RWPE2 (cell line): ENCODE data around the gene APOE.
"Not testable (repeated sequence)": the region's sequence is repeated elsewhere in the genome, so short reads cannot be mapped to it uniquely, and the experiment has no call there.

Experiments
- ATAC-seq: fragments of 200-7000 bp; cut with Tn5 transposase; 3 replicates; pipeline ENCODE4 v1.9.1; 2021; ENCODE audit warnings: low read depth
- DNase-seq: peaks from one replicate; pipeline ENCODE4 v3.0.0-alpha.2; 2020; ENCODE audit warnings: low spot score
- H3K27ac ChIP-seq: fragments of 450-650 bp; 2 replicates; pipeline ENCODE4 v1.5.1; 2017; ENCODE audit warnings: mild to moderate bottlenecking; ENCODE audit not compliant: poor library complexity, severe bottlenecking
- H3K27me3 ChIP-seq: fragments of 250-450 bp; sonication (Bioruptor Pico); 2 replicates; pipeline ENCODE4 v1.5.1; 2021; ENCODE audit warnings: mild to moderate bottlenecking, moderate library complexity; ENCODE audit not compliant: insufficient read depth, poor library complexity, severe bottlenecking
- H3K36me3 ChIP-seq: fragments of 250-450 bp; sonication (Bioruptor Pico); 2 replicates; pipeline ENCODE4 v1.5.1; 2020; ENCODE audit warnings: low read depth, mild to moderate bottlenecking, moderate library complexity
- H3K4me1 ChIP-seq: fragments of 250-450 bp; sonication (Bioruptor Pico); 2 replicates; pipeline ENCODE4 v1.5.1; 2021; ENCODE audit warnings: mild to moderate bottlenecking, moderate library complexity; ENCODE audit not compliant: insufficient read depth, poor library complexity, severe bottlenecking
- H3K4me3 ChIP-seq: fragments of 250-450 bp; sonication (Bioruptor Pico); 2 replicates; pipeline ENCODE4 v1.5.1; 2021; ENCODE audit warnings: mild to moderate bottlenecking, moderate library complexity; ENCODE audit not compliant: severe bottlenecking
- H3K9me3 ChIP-seq: fragments of 250-450 bp; sonication (Bioruptor Pico); 2 replicates; pipeline ENCODE4 v1.5.1; 2021; ENCODE audit warnings: mild to moderate bottlenecking, moderate library complexity; ENCODE audit not compliant: severe bottlenecking
- TF ChIP-seq, protein P1 (sequence below): fragments of 450-650 bp; IDR thresholded peaks from one replicate; pipeline ENCODE4 v1.5.1; 2017; ENCODE audit warnings: mild to moderate bottlenecking, moderate library complexity; ENCODE audit not compliant: poor library complexity, severe bottlenecking

APOE gene

DNA sequence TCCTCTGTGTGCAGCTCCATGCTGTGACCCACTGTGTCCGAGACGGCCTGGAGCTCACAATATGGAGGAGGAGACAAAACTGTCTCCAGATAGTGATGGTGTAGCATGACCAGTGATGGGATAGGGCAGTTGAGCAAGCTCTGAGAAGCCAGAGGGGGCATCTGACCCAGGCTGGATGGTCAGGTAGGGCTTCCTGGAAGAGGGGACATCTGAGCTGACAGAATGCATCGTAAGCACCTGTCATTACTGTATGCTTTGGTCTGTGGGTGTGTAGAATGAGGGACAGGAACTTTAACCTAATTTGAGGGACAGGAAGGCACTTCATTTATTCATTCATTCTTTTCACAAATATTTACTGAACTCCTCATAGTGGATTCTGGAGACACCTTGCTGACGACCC lies 21.0 kb upstream of the APOE start:
- H3K27me3 ChIP-seq, result no peaks in the 10 kb centered on the region
- TF ChIP-seq, protein P1, sequence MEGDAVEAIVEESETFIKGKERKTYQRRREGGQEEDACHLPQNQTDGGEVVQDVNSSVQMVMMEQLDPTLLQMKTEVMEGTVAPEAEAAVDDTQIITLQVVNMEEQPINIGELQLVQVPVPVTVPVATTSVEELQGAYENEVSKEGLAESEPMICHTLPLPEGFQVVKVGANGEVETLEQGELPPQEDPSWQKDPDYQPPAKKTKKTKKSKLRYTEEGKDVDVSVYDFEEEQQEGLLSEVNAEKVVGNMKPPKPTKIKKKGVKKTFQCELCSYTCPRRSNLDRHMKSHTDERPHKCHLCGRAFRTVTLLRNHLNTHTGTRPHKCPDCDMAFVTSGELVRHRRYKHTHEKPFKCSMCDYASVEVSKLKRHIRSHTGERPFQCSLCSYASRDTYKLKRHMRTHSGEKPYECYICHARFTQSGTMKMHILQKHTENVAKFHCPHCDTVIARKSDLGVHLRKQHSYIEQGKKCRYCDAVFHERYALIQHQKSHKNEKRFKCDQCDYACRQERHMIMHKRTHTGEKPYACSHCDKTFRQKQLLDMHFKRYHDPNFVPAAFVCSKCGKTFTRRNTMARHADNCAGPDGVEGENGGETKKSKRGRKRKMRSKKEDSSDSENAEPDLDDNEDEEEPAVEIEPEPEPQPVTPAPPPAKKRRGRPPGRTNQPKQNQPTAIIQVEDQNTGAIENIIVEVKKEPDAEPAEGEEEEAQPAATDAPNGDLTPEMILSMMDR, result no peak
- no peak overlapping the region for H3K4me3 ChIP-seq
- H3K9me3 ChIP-seq, result no peaks in the 10 kb centered on the region
- H3K4me1 ChIP-seq, result peaks cover under 1% of the 10 kb centered on the region
- no peak overlapping the region for H3K27ac ChIP-seq
- H3K36me3 ChIP-seq, result peaks cover 3% of the 10 kb centered on the region
- DNase-seq (no peak), ATAC-seq (no peak)

DNA sequence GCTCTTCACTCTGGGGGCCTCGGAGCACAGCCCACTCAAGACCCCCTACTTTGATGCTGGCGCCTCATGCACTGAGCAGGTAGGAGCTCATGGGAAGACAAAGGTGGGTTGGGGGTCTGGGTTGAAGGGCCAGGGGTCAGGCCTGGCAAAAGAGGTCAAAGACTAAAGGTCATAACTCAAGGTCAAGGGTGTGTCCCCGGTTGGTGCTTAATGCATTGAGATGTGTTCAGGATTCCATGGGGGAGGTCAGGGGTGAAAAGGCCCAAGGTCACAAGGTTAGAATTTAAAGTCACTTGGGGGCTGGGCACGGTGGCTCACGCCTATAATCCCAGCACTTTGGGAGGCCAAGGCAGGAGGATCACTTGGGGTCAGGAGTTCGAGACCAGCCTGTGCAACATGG lies 19.5 kb upstream of the APOE start:
- Histone ChIP-seq H3K36me3 (peaks cover 3% of the 10 kb centered on the region), H3K4me3 (no peak overlapping the region), H3K27me3 (no peaks in the 10 kb centered on the region), H3K9me3 (no peaks in the 10 kb centered on the region), H3K4me1 (peaks cover 6% of the 10 kb centered on the region), H3K27ac (no peak overlapping the region)
- TF ChIP-seq, protein P1, result no peak
- no peak for ATAC-seq
- DNase-seq, result no peak

DNA sequence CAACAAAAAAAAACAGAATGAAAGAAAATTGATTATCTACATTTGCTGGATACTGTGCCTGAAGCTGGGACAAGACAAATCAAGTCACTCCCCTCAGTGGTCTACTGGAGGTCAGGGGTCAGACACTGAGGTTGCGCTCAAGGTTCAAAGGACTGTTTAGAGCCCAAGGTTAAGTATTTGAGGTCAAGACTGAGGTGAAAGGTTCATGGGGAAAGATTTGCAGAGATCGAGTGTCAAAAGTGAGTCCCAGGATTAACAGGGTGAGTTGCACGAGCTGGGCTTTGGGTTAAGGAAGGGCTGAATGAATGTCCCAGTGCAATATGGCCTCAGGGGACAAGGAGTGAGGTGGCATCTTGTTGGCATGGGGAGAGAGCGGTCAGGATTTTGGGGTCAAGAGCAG lies 17.9 kb upstream of the APOE start:
- Histone ChIP-seq H3K27ac (no peak overlapping the region), H3K4me1 (peaks cover 6% of the 10 kb centered on the region), H3K36me3 (peaks cover 6% of the 10 kb centered on the region), H3K27me3 (no peaks in the 10 kb centered on the region), H3K9me3 (no peaks in the 10 kb centered on the region), H3K4me3 (no peak overlapping the region)
- ATAC-seq (no peak), DNase-seq (no peak)
- TF ChIP-seq, protein P1, result no peak

- not testable (repeated sequence) for H3K4me3 ChIP-seq, DNase-seq, H3K27ac ChIP-seq, H3K27me3 ChIP-seq, H3K9me3 ChIP-seq, ATAC-seq, H3K4me1 ChIP-seq
- peaks cover 12% of the 10 kb centered on the region for H3K36me3 ChIP-seq
Observed at GRCh38 chr19:44888335-44888734, 17.3 kb upstream of the APOE start.

- H3K9me3 ChIP-seq, result no peaks in the 10 kb centered on the region
- H3K4me1 ChIP-seq, result peaks cover 6% of the 10 kb centered on the region
- TF ChIP-seq, protein P1, result no peak
- H3K4me3 ChIP-seq, result peak overlapping the region; percentile 22
- H3K36me3 ChIP-seq, result peaks cover 24% of the 10 kb centered on the region
- no peaks in the 10 kb centered on the region for H3K27me3 ChIP-seq
- no peak for ATAC-seq
- no peak for DNase-seq
- peak overlapping the region; percentile 66 for H3K27ac ChIP-seq
Observed at GRCh38 chr19:44889830-44890365, 15.7 kb upstream of the APOE start.
